ENCODE results near the gene EDA.
"Not testable (repeated sequence)": the region's sequence is repeated elsewhere in the genome, so short reads cannot be mapped to it uniquely, and the experiment has no call there.

Gene EDA

DNA sequence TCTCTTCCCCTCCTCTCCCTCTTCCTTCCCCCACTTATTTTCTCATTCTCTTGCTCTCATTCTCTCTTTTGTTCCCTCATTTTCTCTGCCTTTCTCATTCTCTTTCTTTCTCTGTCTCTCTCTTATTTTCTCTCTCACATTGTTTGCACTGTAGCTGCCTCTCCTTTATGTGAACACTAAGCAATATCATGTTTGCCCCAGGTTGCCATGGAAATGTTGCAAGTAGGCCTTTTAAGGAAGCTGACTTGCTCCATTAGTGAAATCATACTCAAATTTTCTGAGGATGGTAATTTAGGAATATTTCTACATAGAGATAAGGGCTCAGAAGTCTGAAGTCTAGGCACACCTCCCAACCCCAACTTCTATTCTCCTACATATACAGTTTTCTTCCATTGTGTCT, 130.1 kb downstream of the EDA start:
- DNase-seq (ENCODE audit: low spot score), result no peak

- no peak for DNase-seq (ENCODE audit: low spot score)
Measured at GRCh38 chrX:69748055-69748454, 132.1 kb downstream of the EDA start.

- no peak for DNase-seq (ENCODE audit: low spot score)
Measured at GRCh38 chrX:69759921-69760625, 144.2 kb downstream of the EDA start.

- no peak for DNase-seq (ENCODE audit: low spot score)
Measured at GRCh38 chrX:69761633-69762032, 145.7 kb downstream of the EDA start.

GRCh38 chrX:69762340-69762739, 146.4 kb downstream of the EDA start:
- DNase-seq (ENCODE audit: low spot score), result no peak

GRCh38 chrX:69793260-69793935, 177.5 kb downstream of the EDA start:
- DNase-seq (ENCODE audit: low spot score), result no peak

- DNase-seq (ENCODE audit: low spot score), result no peak
Measured at GRCh38 chrX:69795702-69796101, 179.8 kb downstream of the EDA start.

- no peak for DNase-seq (ENCODE audit: low spot score)
Measured at GRCh38 chrX:69807400-69807799, 191.5 kb downstream of the EDA start.

DNA sequence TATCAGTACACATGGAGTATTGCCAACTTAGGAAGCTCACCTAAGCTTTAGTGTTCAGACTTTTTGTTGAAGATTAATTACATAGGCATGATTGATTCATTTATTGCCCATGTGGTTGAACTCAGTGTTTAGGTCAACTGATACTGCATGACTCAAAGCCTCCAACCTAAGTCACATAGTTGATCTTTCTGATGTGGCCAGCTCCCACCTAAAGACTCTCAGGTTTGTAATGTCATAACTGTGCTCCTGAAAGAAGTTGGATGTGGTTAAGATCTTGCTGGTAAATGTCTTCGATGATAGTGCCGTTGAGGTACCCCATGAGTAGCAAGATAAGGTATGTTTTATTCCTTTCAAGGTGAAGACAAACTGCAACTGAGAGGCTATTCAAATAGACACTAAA, 192.5 kb downstream of the EDA start:
- DNase-seq (ENCODE audit: low spot score), result no peak

DNA sequence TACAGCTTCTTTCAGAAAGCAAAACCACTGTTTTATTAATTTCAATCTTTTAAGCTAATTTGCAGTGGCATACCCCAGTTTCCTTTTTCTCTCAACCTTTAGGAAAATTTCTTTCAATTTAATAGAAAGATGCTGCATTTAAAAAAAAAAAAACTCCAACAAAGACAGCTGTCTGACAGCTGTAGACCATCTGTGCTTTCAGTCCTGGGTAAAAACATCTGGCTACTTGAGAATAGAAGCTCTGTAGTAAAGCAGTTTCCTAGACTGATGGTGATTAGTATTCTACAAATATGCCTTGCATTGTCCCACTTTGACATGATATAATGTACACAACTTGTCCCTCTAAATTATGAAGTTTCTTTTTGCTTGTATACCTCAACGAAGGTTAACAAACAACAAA, 197.8 kb downstream of the EDA start:
- no peak for DNase-seq (ENCODE audit: low spot score)

GRCh38 chrX:69815063-69815462, 199.2 kb downstream of the EDA start:
- no peak for DNase-seq (ENCODE audit: low spot score)

- DNase-seq (ENCODE audit: low spot score), result no peak
Measured at GRCh38 chrX:69815519-69815918, 199.6 kb downstream of the EDA start.

GRCh38 chrX:69844636-69845035, 228.7 kb downstream of the EDA start:
- no peak for DNase-seq (ENCODE audit: low spot score)

DNA sequence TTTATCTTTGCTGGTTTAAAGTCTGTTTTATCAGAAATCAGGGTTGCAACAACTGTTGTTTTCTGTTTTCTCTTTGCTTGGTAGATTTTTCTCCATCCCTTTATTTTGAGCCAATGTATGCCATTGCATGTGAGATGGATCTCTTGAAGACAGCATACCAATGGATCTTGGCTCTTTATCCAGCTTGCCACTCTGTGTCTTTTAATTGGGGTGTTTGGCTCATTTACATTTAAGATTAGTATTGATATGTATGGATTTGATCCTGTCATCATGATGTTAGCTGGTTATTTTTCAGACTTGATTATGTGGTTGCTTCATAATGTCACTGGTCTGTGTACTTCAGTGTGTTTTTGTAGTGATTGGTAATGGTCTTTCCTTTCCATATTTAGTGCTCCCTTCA, 244.1 kb downstream of the EDA start:
- DNase-seq (ENCODE audit: low spot score), result not testable (repeated sequence)

DNA sequence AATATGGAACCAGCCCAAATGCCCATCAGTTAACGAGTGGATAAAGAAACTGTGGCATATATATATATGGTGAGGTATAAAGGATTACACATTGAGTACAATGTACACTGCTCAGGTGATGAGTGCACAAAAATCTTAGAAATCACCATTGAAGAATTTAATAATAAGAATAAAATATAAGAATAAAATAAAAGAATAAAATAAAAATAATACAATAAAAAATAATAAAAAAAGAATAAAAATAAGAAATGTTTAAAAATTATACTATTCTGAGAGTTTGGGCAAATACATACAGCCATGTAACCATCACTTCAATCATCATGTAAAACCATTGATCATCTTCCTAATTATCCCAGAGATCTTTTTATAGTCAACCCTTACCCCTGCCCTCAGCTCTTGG, 260.3 kb downstream of the EDA start:
- DNase-seq (ENCODE audit: low spot score), result no peak

GRCh38 chrX:69884210-69884609, 268.3 kb downstream of the EDA start:
- no peak for DNase-seq (ENCODE audit: low spot score)

DNA sequence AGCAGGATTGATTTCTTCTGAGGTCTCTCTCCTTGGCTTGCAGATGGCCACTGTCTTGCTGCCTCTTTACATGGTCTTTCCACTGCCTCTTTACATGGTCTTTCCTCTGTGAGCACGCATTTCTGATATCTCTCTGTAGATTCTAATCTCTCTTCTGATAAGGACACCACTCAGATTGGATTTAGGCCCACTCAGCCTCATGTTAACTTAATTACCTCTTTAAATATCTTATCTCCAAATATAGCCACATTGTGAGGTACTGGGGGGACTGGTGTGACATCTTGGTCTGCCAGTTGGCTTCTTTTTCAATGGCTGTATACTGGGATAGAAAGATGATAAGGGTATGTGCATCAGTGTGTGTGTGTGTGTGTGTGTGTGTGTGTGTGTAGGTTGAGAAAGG, 280.1 kb downstream of the EDA start:
- no peak for DNase-seq (ENCODE audit: low spot score)

GRCh38 chrX:69900491-69900890, 284.6 kb downstream of the EDA start:
- no peak for DNase-seq (ENCODE audit: low spot score)

DNA sequence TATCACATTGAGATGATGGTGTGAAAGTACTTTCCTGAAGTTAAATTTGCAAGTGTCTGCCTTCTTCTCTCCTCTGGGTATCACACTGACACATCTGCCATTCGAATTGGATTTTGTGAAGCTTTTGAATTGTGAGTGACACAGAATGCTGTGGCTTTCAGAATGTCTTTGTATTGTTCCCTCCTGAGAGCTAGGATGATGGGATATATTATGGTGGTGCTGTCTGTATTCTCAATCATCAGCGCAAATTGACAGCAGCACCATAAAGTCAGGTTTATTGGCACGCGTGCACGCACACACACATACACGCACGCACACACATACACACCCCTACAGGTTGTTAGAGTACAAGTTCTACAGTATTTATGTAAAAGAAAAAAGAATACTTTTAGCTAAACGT, 290.5 kb downstream of the EDA start:
- DNase-seq (ENCODE audit: low spot score), result no peak

DNA sequence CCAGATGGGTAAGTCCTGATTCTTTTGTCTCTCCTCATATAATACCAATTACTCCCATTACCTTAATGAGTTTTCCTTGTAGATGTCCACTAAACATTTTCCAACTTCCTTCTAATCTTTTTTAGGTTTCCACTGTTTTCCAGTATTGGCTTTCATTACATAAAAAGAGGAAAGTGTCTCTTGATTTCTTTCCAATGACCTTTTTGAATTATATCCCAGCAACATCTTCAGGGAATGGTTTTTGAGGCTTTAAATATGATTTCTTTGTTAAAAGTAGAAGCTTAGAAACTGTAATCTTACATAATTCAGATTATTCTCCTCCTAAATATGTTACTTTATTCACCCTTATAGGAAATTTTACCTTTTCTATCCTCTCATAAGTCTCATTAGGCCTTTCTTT, 298.9 kb downstream of the EDA start:
- DNase-seq (ENCODE audit: low spot score), result no peak

DNA sequence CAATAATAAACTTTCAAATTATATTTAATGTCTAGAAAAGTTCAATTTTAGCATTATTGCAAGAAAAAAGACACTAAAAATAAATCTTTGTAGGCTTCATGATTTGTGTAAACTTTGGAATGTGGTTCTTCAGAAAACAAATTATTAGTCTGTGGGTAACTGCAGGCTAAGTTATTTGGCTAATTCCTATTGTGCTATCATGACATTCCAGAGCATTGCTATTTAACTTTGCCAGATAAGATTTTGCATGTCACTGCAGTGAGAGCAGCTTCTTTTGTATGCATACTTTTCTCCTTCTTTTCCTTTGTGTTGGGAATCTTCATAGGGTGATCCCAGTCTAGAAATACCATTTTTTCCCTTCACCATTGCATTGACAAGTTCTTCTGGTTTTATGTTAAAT, 303.8 kb downstream of the EDA start:
- no peak for DNase-seq (ENCODE audit: low spot score)

DNA sequence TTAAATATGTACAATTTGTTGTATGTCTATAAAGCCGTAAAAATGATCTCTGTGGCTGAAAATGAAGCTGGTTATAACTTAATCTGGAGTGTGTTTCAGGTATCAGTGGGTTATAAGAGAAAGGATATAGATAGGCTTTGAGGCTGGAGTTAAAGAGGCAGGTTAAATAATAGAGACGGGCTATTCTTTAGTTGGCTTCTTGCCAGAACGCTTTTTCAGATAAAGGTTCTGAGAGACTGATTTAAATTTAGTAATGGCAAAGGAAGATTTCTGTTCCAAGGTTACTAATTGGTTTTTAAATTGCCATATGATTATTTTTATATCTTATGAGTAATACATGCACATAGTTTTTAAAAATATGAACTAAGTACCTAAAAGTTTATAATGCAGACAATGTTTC, 316.4 kb downstream of the EDA start:
- no peak for DNase-seq (ENCODE audit: low spot score)

DNA sequence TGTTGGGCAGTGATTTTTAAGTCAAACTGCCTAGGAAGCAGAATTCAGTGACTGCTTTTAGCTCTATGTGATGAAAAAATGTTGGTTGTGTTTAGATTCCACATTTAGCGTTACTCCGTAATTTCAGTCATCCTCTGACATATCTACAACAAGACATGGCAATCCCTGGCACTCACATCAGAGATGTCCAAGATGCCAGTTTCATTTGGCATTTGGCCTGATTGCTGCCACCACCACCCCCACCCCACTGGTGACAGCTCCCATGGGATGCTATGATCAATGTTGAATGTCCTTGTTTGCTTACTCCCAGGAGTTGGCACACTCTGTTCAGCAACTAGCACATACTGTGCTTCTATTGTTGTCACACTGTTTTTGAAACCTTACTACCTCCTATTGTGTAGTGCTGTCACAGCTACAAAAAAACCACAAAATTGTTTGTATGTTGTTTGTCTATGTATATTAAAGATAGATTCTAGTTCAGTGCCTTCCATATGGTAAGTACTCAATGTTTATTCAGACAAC, 332.4 kb downstream of the EDA start:
- DNase-seq (ENCODE audit: low spot score), result no peak

DNA sequence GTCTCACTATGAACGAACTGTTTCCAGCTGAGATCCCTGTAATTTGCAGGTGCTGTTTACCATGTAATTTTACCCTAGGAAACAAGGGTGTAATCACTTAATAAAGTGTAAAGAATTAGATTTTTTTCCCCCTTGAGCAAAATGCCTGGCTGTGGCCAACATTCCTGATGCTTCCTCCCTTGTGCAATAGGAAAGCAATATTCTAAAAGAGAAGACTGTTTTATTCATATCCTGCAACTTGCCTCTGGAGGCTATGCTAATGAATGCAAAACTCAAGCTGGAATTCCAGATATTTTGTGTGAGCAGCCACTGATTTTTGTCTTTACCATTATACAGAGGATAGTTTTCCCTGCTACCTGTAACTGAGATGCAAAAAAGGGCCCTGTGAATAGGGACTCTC, 335.8 kb downstream of the EDA start:
- no peak for DNase-seq (ENCODE audit: low spot score)

Measured in HuH-7.5 (cell line).